K562 (cell line): Measurements from ENCODE around the gene SERPINE1. TPM values are rescaled to one million over a fixed set of nuclear protein-coding genes. Genes with fewer than 3 reads are reported as not detected.

Experiments used
- ATAC-seq: fragments of 200-7000 bp; cut with Tn5 transposase; 3 replicates; pipeline ENCODE4 v1.9.1; 2020; ENCODE audit warnings: moderate library complexity
- BruUV-seq: library from RNA; stranded (reverse); fragments of 400-500 nt; replicated peaks from 2 replicates; lab custom pipeline; 2021; lab: Mats Ljungman, UMichigan
- CTCF ChIA-PET: fragments of 300-600 bp; formaldehyde crosslinking; extraction: SDS; loops from one replicate; lab custom pipeline; 2021; ENCODE audit warnings: low intra/inter-chr PET ratio; lab: Yijun Ruan, JAX
- POLR2A ChIA-PET: fragments of 300-600, 350-650 bp; sonication (Branson Sonifier 250); formaldehyde crosslinking; extraction: SDS; loops from one replicate; lab custom pipeline; 2021; ENCODE audit warnings: antibody characterized with exemption, inconsistent platforms; lab: Yijun Ruan, JAX
- DNase-seq, 4 experiments: peaks; one replicate each; pipeline versions ENCODE4 v3.0.0 to v3.0.0-alpha.2; 2011 to 2018; ENCODE audit warnings: low spot score in 3 of 4, mixed read lengths in 3 of 4; ENCODE audit errors: extremely low read depth in 1 of 4
- FAIRE-seq: peaks from 2 replicates; lab custom pipeline; 2011; peaks lifted over from hg19 to GRCh38; lab: Jason Lieb, UNC
- H2AFZ ChIP-seq: 2 replicates; pipeline ENCODE4 v1.6.0; 2011; ENCODE audit warnings: low read depth, low read length, control low read depth, inconsistent platforms
- H3K27ac ChIP-seq: fragments of 200-600 bp; 3 replicates; pipeline ENCODE4 v1.8.0; 2011; ENCODE audit warnings: low read depth, mild to moderate bottlenecking, control low read depth, inconsistent platforms, low read length, moderate library complexity, mixed read lengths; ENCODE audit errors: extremely low read depth
- H3K27me3 ChIP-seq, 2 experiments: fragments of 300-600 bp in 1 of 2; 2 replicates in 1 of 2; 3 replicates in 1 of 2; pipeline versions ENCODE4 v1.6.0 to v1.8.0; 2011; ENCODE audit warnings: inconsistent platforms in 2 of 2, low read length in 2 of 2, mild to moderate bottlenecking in 1 of 2, mixed read lengths in 1 of 2, moderate library complexity in 1 of 2; ENCODE audit not compliant: control insufficient read depth in 2 of 2, insufficient read depth in 2 of 2
- H3K36me3 ChIP-seq: fragments of 300-600 bp; 3 replicates; pipeline ENCODE4 v1.8.0; 2011; ENCODE audit warnings: mild to moderate bottlenecking, low read length, inconsistent platforms; ENCODE audit not compliant: control insufficient read depth, insufficient read depth
- H3K4me1 ChIP-seq, 2 experiments: fragments of 200-600 bp in 1 of 2; replicated peaks in 1 of 2; 2 replicates in 1 of 2; 3 replicates in 1 of 2; pipeline versions ENCODE4 v1.5.1 to v1.8.0; 2011; ENCODE audit warnings: inconsistent platforms in 2 of 2, low read length in 2 of 2, mild to moderate bottlenecking in 1 of 2, mixed read lengths in 1 of 2, moderate library complexity in 1 of 2; ENCODE audit not compliant: control insufficient read depth in 2 of 2, insufficient read depth in 2 of 2
- H3K4me2 ChIP-seq: 2 replicates; pipeline ENCODE4 v1.6.1; 2011; ENCODE audit warnings: low read length, control low read depth, inconsistent platforms, mixed read lengths; ENCODE audit not compliant: insufficient read depth
- H3K4me3 ChIP-seq: fragments of 200-600 bp; sonication (generic), shearing (Covaris generic); 2 replicates; pipeline ENCODE4 v1.5.1; 2016; ENCODE audit warnings: control low read depth, inconsistent platforms
- H3K79me2 ChIP-seq: fragments of 200-600 bp; 3 replicates; pipeline ENCODE4 v1.8.0; 2011; ENCODE audit warnings: low read length, inconsistent platforms; ENCODE audit not compliant: control insufficient read depth, insufficient read depth
- H3K9ac ChIP-seq, 2 experiments: 2 replicates each; pipeline versions ENCODE4 v1.6.0 to v1.6.1; 2011; ENCODE audit warnings: low read depth in 2 of 2, low read length in 2 of 2, control low read depth in 1 of 2, inconsistent platforms in 1 of 2, mild to moderate bottlenecking in 1 of 2, mixed read lengths in 1 of 2; ENCODE audit not compliant: insufficient read depth in 1 of 2
- H3K9me1 ChIP-seq: one replicate; pipeline ENCODE4 v1.6.0; 2011; ENCODE audit warnings: inconsistent platforms, mild to moderate bottlenecking, low read length, moderate library complexity; ENCODE audit not compliant: control insufficient read depth, insufficient read depth
- H3K9me3 ChIP-seq: replicated peaks from 2 replicates; pipeline ENCODE4 v1.5.1; 2011; ENCODE audit warnings: low read depth, low read length, inconsistent platforms; ENCODE audit not compliant: control insufficient read depth, insufficient read depth
- H4K20me1 ChIP-seq: replicated peaks from 2 replicates; pipeline ENCODE4 v1.6.1; 2011; ENCODE audit warnings: low read length, inconsistent platforms, mixed read lengths; ENCODE audit not compliant: control insufficient read depth, insufficient read depth
- BDP1 ChIP-seq: IDR thresholded peaks from 3 replicates; pipeline ENCODE4 v1.6.1; 2011; ENCODE audit not compliant: insufficient read length, insufficient read depth
- CEBPG ChIP-seq, 3 experiments: fragments of 200-800 bp in 1 of 3; sonication (Bioruptor generic) in 1 of 3; sonication (generic) in 1 of 3; formaldehyde crosslinking in 1 of 3; IDR thresholded peaks in 2 of 3; conservative IDR thresholded peaks in 1 of 3; 2 replicates each; pipeline versions ENCODE4 v1.6.1 to v1.8.0; 2016 to 2022; ENCODE audit warnings: missing compliant biosample characterization in 2 of 3, missing genetic modification characterization in 2 of 3, mild to moderate bottlenecking in 1 of 3, missing genetic modification reagents in 1 of 3
- HNRNPL ChIP-seq: fragments of 200-400 bp; formaldehyde crosslinking; IDR thresholded peaks from 2 replicates; pipeline ENCODE4 v1.6.1; 2017; ENCODE audit warnings: low read depth, mild to moderate bottlenecking, low read length
- KAT8 ChIP-seq: fragments of 450-650 bp; IDR thresholded peaks from 2 replicates; pipeline ENCODE4 v1.6.1; 2016; ENCODE audit warnings: low read depth, mild to moderate bottlenecking
- ZBTB7A ChIP-seq: IDR thresholded peaks from 2 replicates; pipeline ENCODE4 v1.6.1; 2011; ENCODE audit warnings: low read depth, mild to moderate bottlenecking, low read length, moderate library complexity, borderline replicate concordance; ENCODE audit not compliant: control insufficient read depth
- ZFP30 ChIP-seq: fragments of 250-450 bp; sonication (Bioruptor Pico); IDR thresholded peaks from 2 replicates; pipeline ENCODE4 v1.8.0; 2022; ENCODE audit warnings: moderate library complexity, mild to moderate bottlenecking, inconsistent platforms, borderline replicate concordance
- WGBS: fragments of 100-300 bp; shearing (Covaris generic); methylation state at CpG from one replicate; pipeline ENCODE4 v1.1.6; 2016; ENCODE audit warnings: low coverage, mixed read lengths; ENCODE audit not compliant: insufficient coverage; ENCODE audit errors: missing lambda C conversion rate; 5-methylcytosine and 5-hydroxymethylcytosine counted together
- in situ Hi-C: fragments of 300-500 bp; cut with MboI; formaldehyde crosslinking; loops from 4 replicates; pipeline ENCODE4 v1.15.0; 2018; ENCODE audit warnings: inconsistent platforms, mixed read lengths
- intact Hi-C: fragments of 100-400 bp; cut with micrococcal nuclease; formaldehyde crosslinking; loops from 2 replicates; pipeline ENCODE4 v1.14.2; 2022
- polyA plus RNA-seq, 8 experiments: library from polyadenylated mRNA; depleted of rRNA in 4 of 8; stranded (reverse) in 5 of 8; unstranded in 3 of 8; fragments of >200 nt; fragmentation: Nextera tagmentation in 2 of 8; fragmentation: Illumina TruSeq in 1 of 8; extraction: Ambion mirVana in 2 of 8; extraction: Trizol in 1 of 8; gene quantifications; 2 replicates each; pipeline versions ENCODE4 v1.2.1 to v1.2.3, GENCODE V29; 2011 to 2014; ENCODE audit warnings: inconsistent platforms in 1 of 8, missing spikeins in 1 of 8
- total RNA-seq, 7 experiments: library from RNA; depleted of rRNA in 6 of 7; stranded (reverse); fragments of >200 nt in 6 of 7; fragmentation: Illumina TruSeq in 2 of 7; extraction: Trizol in 2 of 7; gene quantifications; 2 replicates each; pipeline versions ENCODE4 v1.2.1 to v1.2.3, GENCODE V29; 2011 to 2021; ENCODE audit warnings: low replicate concordance in 1 of 7

Gene SERPINE1
- total and polyA plus RNA-seq, 9 of the 15 experiments (the other 6 are each of a cell fraction or from before 2014, with no cell fraction given) = 0.22 to 4.8 (median 0.91) TPM

DNA sequence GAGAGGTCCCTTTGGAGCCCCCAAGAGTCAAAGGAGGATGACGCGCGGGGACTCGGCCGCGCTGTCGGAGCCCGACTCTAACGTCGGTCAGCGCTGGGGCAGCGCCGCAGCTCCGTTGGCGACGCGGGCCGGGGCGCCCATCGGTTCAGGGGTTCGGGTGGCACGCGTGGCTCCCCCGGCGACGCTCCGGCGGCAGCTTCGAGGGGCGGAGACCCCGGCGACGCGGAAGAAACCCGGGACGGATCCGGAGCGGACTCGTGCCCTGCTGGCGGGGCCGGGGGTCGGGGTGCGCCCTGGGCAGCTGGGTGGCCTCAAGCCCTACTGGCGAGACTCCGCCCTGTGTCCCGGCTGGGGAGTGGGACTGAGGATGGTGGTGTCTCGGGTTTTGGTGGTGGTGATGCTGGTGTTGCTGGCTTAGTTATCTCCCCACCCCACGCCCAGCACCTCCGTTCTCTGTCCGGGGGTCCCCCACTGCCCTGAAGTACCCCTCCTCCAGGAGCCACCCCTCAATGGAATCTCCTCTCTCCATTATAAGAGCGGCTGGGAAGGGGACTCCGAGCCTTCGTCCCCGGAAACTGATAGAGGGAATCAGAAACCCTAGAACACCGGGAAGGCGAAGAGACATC lies 53.3 kb downstream of the SERPINE1 start, which contains the start of gene NAT16:
Gene NAT16 (minus strand): TSS at position 164 of the 626 bp plus-strand sequence. CDS start 5,486 bp downstream, outside the sequence.
- H3K27ac ChIP-seq = no peak within 1 kb of the TSS
- no peaks in the 10 kb centered on the region for H3K9me3 ChIP-seq
- no peaks in the 10 kb centered on the region for H4K20me1 ChIP-seq
- ATAC-seq (no peak), DNase-seq (peak in 1 of 4 experiments; percentile 18), FAIRE-seq (no peak)
- CTCF ChIA-PET = no interaction called here
- no peak within 1 kb of the TSS for H3K4me3 ChIP-seq
- peak; percentile 63; the same call in 1 of the 2 replicates for TF ChIP-seq HNRNPL
- no peak for TF ChIP-seq ZFP30 (CRISPR knock-in tag)
- no peak for TF ChIP-seq BDP1
- TF ChIP-seq ZBTB7A = peak; percentile 15; the same call in 1 of the 2 replicates
- TF ChIP-seq KAT8 = no peak
- TF ChIP-seq CEBPG (CRISPR knock-in tag; IDR thresholded peaks at IDR 0.05) = no peak
- TF ChIP-seq CEBPG (tag; conservative IDR thresholded peaks at IDR 0.05 in 1 of 2, IDR thresholded peaks at IDR 0.05 in 1 of 2) = no peak
- H2AFZ ChIP-seq = no peak within 1 kb of the TSS
- H3K4me1 ChIP-seq = peaks cover 4 to 16% of the 10 kb centered on the region in 2 experiments; a peak in 3 of 5 replicates
- no peak within 1 kb of the TSS for H3K4me2 ChIP-seq
- H3K27me3 ChIP-seq = peaks cover 22 to 24% of the 10 kb centered on the region in 2 experiments; a peak in 4 of 5 replicates
- in situ Hi-C loops (no loop called here), intact Hi-C loops (no loop called here)
- POLR2A ChIA-PET = no interaction called here
- no peaks in the 10 kb centered on the region for H3K79me2 ChIP-seq
- no TSS peak for BruUV-seq
- H3K9ac ChIP-seq = peak within 1 kb of the TSS in 1 of 2 experiments; percentile 69; a peak in 2 of 4 replicates
- H3K36me3 ChIP-seq = no peaks in the 10 kb centered on the region
- 38% methylated on average over 47 of the region's 56 CpGs for WGBS
- H3K9me1 ChIP-seq = no peaks in the 10 kb centered on the region
